HG03575 (cell line): ENCODE results near the gene KIAA2012.

Experiments
- ATAC-seq: cut with Tn5 transposase; IDR thresholded peaks from one replicate; pipeline ENCODE4 v1.9.1; 2021; ENCODE audit not compliant: unreplicated experiment, insufficient number of reproducible peaks, low FRiP score; ENCODE audit errors: extremely low read depth

KIAA2012 gene

DNA sequence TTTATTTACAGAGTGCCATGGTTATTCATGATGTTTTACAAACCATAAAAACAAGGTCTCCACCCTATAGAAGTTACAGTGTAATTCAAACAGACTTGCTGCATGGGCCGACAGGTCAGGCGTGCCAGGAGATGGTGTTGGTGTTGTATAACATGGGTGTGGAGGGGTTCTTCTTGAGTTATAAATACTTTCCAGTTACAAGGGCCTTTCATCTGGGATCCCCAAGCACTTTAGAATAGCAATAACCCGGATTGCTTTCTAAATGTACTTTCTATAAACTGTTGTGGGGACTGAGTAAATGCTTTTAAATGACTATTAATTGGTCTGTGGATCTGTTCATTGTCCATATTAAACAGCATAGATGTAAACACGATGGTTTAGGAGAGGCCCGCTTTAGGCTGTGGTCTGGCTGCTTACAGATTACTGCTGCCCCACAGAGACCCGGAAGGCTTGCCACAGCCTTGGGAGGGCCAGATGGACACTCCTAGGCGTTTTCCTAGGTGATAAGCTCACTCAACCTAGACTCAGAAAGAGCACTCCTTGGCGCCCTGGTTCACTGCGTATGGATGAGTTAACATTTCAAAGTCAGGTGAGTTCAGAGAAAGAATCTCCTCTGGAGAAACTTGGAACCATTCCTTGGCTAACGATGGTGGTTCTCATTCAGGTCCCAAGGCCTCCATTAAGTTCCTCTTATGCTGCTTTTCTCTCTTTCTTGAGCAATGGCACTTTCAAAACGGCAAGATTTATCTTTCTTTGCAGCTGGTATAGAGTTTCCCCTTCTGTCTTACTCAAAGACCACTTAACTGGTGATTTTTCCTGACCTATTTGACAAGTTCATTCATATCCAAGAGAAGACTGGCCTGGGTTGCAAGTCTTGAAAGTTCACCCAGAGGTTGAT lies 3.6 kb upstream of the KIAA2012 start:
- no peak for ATAC-seq

DNA sequence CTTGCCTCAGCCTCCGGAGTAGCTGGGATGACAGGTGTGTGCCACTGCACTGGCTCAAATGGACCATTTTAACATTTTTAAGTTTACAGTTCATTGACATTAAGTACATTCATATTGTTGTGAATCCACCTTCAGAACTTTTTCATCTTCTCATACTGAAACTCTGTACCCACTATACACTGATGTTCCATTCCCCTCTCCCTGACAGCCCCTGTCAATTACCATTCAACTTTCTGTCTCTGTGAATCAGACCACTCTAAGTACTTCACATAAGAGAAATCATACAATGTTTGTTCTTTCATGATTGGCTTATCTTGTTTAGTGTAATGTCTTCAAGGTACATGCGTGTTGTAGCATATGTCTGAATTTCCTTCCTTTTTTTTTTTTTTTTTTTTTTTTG lies 1.9 kb upstream of the KIAA2012 start:
- no peak for ATAC-seq

DNA sequence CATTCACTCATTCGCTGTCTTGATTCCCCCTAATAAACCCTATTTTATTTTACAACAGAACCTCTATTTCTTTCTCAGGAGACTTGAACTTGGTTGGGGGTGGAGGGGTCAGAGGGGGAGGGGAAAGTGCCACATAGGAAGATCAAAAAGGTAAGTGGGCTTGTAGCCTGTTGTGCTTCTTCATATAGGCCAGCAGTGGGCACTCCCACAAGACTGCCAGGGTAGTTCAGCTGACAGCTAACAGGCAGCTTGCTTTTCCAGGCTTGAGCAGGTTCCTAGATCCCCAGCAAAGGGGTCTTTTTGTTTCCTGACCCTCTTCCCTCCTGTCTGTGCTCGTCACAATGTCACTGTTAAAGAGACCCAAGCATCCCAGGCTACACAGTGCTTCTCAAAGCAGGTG lies 829 bp upstream of the KIAA2012 start:
- no peak for ATAC-seq

DNA sequence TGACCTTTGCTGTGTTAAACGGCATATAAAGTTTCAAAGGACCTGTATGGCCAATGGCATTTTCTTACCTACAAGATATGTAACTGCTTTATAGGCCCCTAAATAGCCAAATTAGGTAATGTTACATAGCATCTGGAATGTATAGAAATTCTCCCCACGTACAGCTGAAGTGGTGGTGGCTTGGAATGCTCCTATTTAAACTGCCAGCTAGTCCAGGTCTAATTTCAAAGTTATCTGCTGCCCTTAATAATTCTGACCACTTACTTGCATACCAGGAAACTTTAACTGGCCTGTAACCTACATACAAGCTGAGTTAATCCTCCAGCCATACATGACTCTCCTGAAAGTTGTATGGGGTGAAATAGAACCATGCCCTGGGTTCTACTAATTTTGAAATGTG lies 1.3 kb downstream of the KIAA2012 start:
- ATAC-seq, result no peak

DNA sequence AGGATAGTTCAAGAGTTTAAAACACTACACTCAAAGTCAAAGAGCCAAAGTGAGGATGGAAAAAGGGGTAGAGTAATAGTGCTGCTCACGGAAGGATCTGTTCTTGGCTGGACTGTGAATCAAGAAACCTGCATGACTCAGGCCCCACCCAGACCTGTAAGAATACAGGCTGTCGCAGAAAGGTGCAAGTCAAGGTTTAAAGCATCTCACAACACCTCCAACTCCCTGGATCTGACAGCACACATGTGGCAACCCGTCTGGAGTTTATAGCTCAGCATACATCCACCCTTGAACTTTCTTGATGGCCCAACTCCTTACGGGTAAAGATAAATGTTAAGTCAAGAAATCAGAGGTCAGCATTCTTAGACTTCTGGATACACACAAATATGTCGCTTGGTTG lies 6.3 kb downstream of the KIAA2012 start:
- ATAC-seq, result no peak

DNA sequence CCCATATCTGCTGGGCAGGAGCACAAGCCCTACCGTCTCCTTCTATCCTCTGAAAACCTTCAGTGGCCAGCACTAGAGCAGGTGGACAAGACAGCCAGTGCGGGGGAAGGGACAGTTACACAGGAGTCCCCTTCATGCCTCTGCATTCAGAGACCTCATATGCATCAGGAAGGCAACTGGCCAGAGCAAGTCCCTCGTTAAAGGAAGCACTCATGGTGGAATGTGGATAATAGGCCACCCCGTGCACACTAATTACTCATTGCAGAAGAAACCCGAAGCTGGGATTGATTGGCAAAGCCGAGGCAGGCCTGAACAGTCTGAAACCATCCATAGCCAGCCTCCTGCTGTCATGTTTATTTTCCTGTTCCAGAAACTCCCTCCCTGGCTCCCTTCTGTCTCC lies 11.2 kb downstream of the KIAA2012 start:
- ATAC-seq, result no peak

DNA sequence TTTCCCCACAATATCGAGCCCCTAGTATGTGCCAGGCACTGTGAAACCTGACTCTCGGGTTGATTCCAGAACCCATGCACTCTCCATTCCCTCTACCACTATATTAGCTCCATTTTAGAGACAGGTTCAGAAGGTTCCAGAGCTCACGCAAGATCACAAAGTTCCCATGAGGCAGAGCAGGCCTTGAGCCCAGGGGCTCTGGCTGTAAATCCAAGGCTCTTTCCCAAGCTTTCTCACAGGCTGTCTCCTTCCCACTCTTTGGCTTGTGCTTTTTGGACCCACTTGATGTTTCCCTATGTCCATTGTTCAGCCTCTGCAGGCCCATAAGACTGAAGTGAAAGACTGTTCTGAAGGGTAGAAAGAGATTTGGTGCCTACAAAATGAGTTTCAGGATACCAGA lies 15.7 kb downstream of the KIAA2012 start:
- no peak for ATAC-seq

DNA sequence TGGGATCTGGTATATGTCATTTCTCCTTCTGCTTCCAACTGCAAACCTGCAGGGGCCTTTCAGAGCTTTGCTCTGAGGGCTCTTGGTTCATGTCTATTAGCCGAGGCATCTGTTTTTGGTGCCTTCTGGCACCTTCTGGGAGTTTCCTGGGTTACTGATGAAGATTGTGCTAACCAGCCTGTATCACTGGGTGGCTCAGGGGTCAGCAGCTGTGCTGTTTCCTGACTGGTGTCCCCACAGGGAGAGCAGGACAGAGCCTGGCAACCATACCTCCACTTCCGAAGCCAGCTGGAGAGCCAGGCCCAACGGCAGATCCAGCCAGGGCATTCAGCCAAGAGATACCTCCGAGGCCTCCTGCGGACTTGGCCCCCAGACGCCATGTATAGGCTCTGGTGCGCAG lies 17.5 kb downstream of the KIAA2012 start:
- ATAC-seq, result no peak

DNA sequence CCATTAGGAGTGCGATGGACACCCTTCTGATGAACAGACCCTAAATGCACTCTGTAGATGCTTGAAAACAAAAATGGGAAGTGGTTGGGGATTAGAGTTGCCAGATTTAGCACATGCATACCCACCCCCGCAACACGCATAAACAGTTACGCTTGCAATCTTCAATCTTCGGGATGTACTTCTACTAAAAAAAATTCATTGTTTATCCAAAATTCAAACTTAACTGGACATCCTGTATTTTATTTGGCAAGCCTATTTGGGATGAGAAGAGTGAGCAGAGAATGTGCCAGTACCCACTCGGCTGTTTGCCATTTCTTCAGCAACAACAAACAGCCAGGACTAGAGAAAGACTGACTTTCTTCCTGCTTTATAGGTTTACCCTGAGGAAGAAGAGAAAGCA lies 18.4 kb downstream of the KIAA2012 start:
- no peak for ATAC-seq

DNA sequence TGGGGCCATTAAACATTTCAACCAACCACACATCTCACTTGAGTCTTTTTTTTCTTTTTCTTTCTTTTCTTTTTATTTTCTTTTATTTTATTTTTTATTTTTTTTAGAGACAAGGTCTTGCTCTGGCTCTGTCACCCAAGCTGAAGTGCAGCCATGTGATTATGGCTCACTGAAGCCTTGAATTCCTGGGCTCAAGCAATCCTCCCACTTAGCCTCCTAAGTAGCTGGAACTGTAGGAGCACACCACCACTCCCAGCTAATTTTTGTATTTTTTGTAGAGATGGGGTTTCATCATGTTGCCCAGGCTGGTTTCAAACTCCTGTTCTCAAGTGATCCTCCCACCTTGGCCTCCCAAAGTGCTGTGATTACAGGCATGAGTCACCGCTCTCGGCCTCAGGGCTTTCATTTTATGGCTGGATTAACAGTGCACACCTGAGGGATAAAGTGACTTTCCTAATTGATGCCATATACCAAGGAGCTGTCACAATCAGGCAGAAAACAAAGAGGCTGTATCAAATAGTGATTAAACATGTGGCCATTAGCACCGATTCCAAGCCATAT lies 21.5 kb downstream of the KIAA2012 start:
- no peak for ATAC-seq

DNA sequence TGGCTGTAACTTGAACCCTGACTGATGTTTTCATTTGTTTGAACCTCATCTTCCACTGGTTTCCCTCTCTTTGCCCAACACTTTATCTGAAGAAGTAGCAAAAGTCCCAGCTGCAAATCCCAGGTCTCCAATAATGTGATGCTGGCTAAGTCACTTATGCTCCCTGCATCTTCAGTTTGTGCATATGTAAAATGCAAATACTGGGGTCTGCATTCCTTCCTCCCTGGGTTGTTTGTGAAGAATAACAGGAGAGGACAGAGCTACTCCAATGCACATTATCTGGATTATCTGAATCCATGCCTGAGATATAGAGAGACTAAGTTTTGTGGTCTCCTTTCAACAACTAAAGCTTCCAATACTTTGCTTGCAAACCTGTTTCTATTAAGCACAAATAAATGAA lies 22.2 kb downstream of the KIAA2012 start:
- ATAC-seq, result no peak

DNA sequence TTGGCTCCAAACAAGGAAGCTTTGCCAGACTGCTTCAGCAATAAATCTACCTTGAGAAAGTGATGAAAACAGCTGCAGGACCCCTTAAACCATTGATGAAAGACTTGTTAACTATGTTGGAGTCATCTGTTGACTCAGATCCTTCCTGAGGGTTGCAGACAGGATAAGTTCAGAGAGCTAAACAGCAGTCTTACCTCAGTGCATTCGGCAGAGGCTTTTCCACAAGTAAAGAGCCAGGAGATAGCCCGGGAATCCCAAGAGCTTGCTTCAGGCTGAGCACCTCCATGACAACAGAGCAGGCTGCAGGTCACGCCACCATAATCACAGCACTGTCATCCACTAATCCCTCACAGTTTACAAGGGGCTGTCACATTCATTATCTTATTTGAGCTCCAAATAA lies 23.7 kb downstream of the KIAA2012 start:
- no peak for ATAC-seq

DNA sequence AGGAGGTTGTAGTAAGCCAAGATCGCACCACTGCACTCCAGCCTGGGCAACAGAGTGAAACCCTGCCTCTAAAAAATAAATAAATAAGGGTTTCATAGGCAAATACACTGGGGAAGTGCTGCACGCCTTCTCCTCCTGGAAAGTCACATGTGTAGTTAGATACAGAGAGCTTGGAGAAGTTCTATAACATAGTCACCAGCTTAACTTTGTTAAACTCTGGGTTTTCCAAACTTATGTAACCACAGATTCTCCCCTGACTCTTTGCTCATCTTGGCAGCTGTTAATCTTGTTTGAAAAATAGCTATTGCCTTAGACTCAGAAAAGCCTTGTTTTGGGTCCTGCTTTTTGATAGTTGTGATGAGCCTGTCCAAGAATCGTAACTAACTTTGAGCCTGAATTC lies 25.2 kb downstream of the KIAA2012 start:
- ATAC-seq, result no peak

DNA sequence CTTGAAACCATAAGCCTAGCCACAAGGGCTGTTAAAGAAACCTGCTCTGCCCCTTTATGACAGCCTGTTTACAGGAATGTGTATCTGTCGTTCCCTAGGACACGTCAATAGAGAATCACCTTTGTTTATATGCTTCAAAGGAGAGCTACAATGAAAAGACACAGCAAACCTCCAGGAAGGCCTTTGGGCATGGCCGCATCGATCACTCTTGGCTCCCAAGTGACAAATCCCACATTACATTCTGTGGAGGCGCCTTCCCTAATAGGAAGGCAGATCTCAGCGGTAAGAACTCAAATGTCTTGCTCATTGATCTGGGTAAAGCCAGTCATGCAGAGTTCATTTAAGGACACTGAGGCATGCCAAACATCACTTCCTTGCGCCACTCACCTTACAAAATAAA lies 26.5 kb downstream of the KIAA2012 start:
- no peak for ATAC-seq

DNA sequence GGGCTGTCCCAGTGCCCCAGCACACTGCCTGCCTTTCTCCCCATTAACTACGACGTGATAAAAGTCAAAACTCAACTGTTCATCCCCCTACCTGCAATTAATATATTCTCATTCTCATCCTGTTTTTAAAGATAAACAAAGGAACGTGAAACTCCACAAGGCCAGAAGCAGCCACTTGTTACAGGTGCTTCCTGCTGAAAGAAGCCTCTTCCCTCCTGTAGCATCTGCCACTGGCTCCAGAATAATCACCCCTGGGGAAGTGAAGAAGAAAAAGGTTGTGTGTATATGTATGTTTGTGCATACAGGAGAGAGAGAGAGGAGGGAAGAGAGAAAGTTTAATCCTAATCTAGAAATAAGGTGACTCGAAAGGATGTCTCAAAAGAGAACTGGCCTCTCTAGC lies 27.1 kb downstream of the KIAA2012 start:
- ATAC-seq, result no peak

DNA sequence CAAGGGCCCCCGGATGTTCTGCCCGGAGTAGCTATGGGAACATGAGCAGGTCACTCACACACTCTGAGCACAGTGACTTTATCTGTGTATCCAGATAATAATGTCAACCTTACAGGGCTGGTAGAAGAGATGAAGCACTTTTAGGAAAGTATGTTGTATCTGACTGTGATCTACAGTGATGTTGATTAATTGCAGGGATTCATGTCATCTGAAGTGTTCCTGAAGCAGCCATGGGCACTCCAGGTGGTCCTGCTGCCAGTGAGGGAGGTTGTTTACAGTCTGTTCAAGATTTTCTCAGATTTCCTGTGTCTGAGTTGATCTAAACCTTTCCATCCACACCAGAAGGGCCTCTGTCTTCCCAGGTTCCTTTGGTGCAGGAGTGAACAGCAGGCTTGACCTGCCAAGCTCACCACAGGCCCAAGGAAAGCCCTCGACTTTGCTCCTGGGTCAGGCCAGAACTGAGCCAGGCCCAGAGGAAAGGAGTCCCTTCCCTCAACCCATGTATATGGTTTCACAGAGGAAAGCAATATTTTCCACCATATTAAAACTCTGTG lies 28.0 kb downstream of the KIAA2012 start:
- ATAC-seq, result no peak

DNA sequence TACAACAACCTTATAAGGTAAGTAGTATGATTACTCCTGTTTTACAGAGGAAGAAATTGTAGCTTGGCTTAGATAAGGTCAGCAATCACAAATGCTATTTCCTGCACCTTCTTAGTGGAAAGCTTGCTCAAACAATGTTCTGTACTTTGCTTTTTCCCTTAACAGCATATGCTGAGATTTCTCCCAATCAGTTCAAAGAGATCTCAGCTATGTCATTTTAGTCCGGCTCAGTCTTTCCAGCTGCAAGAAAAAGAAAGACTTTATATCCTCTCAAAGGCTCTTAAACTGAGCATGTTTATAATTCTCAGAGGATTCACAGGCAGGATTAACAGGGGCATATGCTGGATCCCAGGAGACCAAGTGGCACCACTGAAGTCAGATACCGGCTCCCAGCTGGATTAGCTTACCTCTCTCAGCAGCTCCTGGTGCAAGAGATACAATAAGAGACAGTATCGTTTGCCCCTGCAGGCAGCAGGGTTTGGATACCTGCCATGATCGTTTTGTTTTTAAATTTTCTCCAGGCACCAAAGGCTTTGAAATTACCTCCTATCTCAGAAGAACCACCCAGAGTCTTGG lies 29.5 kb downstream of the KIAA2012 start:
- no peak for ATAC-seq

DNA sequence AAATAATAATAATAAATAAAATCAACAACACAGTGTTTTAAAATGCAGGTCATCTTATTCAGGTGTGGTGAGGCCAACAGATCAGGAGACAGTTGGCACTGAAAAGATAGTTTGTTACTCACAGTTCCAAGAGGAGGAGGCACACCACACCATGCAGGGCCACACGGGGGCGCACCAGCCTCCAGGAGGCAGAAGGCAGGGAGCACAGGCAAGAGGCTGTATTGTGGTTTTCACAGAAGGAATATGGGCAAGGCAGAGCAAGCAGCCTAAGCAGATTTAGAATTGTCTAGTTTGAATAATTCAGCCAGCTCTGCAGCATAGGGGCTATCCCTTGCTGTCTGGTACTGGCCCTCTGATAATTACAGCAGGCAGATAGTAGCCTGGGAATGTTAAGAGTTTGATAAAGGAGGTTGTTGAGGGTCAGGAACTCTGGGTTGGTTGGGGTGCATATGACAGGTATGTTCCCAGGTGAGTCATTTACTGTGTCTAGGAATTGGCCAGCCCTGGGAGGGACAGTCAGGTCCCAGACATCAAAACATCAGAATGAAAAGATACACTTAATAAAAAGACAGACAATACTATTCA lies 31.3 kb downstream of the KIAA2012 start:
- ATAC-seq, result no peak

DNA sequence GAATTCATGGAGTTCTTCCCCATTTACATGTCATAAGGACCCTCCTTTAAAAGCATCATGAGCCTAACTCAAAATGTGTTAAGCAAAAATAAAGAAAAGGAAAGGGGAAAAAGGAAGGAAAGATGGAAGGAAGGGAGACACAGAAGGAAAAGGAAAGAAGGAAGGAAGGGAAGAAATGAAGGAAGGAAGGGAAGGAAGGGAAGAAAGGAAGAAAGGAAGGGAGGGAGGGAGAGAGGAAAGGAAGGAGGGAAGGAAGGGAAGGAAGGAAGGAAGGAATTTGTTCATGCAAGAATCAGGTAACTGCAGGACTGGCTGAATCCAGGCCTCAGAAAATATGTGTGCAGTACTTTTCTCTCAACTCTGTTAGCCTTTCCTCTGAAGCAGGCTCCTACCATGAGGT lies 32.0 kb downstream of the KIAA2012 start:
- ATAC-seq, result no peak

DNA sequence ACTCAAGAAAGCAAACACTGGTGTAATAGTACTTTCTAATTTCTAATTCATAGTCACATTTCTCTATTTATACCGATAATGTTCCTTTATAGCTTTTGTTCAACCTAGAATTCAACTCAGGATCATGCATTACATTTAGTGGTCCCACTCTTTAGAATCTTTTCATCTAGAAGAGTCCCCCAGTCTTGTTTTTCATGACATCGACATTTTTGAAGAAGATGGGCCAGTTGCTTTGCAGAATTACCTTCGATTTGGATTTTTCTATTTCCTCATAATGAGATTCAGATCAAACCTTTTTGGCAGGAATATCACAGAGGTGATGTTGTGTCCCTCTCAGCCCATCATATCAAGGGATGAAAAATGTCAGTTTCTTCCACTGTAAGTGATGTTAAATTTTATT lies 35.3 kb downstream of the KIAA2012 start:
- ATAC-seq, result no peak
